OCI-LY7 (cell line): Measurements from ENCODE around the gene OPCML. TPM values are rescaled to one million over a fixed set of nuclear protein-coding genes. Genes with fewer than 3 reads are reported as not detected.

Experiments
- BruUV-seq: library from RNA; stranded (reverse); fragments of 400-500 nt; replicated peaks from 2 replicates; lab custom pipeline; 2021; lab: Mats Ljungman, UMichigan
- CTCF ChIA-PET: fragments of 300-600 bp; sonication (Branson Sonifier 250); formaldehyde crosslinking; loops from one replicate; lab custom pipeline; 2022; ENCODE audit warnings: antibody characterized with exemption; ENCODE audit not compliant: unreplicated experiment; lab: Charles Lee
- POLR2A ChIA-PET: fragments of 300-600 bp; sonication (Branson Sonifier 250); formaldehyde crosslinking; loops from one replicate; lab custom pipeline; 2022; ENCODE audit warnings: antibody characterized with exemption; lab: Charles Lee
- DNase-seq: peaks from one replicate; pipeline ENCODE4 v3.0.0-alpha.2; 2015; ENCODE audit warnings: low spot score
- H2AFZ ChIP-seq: fragments of 200-600 bp; sonication (generic), shearing (Covaris generic); 2 replicates; pipeline ENCODE4 v1.6.1; 2014; ENCODE audit warnings: mild to moderate bottlenecking, antibody characterized with exemption, low read length, moderate library complexity
- H3K27ac ChIP-seq: fragments of 200-600 bp; sonication (generic); 2 replicates; pipeline ENCODE4 v1.5.1; 2014; ENCODE audit warnings: mixed run types, low read depth, mild to moderate bottlenecking, moderate library complexity, low read length, inconsistent platforms; ENCODE audit not compliant: poor library complexity, severe bottlenecking
- H3K36me3 ChIP-seq: fragments of 200-600 bp; sonication (generic); 2 replicates; pipeline ENCODE4 v1.6.1; 2014; ENCODE audit warnings: mild to moderate bottlenecking, antibody characterized with exemption, low read length, moderate library complexity, mixed read lengths; ENCODE audit not compliant: insufficient read depth
- H3K4me1 ChIP-seq: fragments of 200-600 bp; sonication (generic); 2 replicates; pipeline ENCODE4 v1.5.1; 2014; ENCODE audit warnings: mild to moderate bottlenecking, low read length; ENCODE audit not compliant: insufficient read depth, poor library complexity, severe bottlenecking
- H3K4me2 ChIP-seq: fragments of 200-600 bp; sonication (generic); 2 replicates; pipeline ENCODE4 v1.6.1; 2014; ENCODE audit warnings: mild to moderate bottlenecking, low read length
- H3K4me3 ChIP-seq: fragments of 200-600 bp; sonication (generic); 2 replicates; pipeline ENCODE4 v1.5.1; 2014; ENCODE audit warnings: mild to moderate bottlenecking, low read depth, low read length; ENCODE audit not compliant: poor library complexity, severe bottlenecking
- H3K79me2 ChIP-seq: fragments of 200-600 bp; sonication (generic); 2 replicates; pipeline ENCODE4 v1.6.1; 2016; ENCODE audit warnings: low read depth, mild to moderate bottlenecking, low read length, moderate library complexity, mixed read lengths; ENCODE audit not compliant: insufficient read depth
- H3K9me2 ChIP-seq: fragments of 200-600 bp; sonication (generic); 2 replicates; pipeline ENCODE4 v1.6.1; 2016; ENCODE audit warnings: mild to moderate bottlenecking, low read length, mixed read lengths; ENCODE audit not compliant: insufficient read depth
- H3K9me3 ChIP-seq: fragments of 200-600 bp; sonication (generic); 2 replicates; pipeline ENCODE4 v1.6.1; 2014; ENCODE audit warnings: mild to moderate bottlenecking, mixed run types, low read length, mixed read lengths
- H4K20me1 ChIP-seq: fragments of 200-600 bp; sonication (generic); 2 replicates; pipeline ENCODE4 v1.6.1; 2014; ENCODE audit warnings: mild to moderate bottlenecking, antibody characterized with exemption, low read length, moderate library complexity, mixed read lengths; ENCODE audit not compliant: insufficient read depth
- CTCF ChIP-seq: fragments of 200-600 bp; sonication (generic); conservative IDR thresholded peaks from 2 replicates; pipeline ENCODE4 v1.5.1; 2014; ENCODE audit warnings: mild to moderate bottlenecking, antibody characterized with exemption, low read length, moderate library complexity, mixed read lengths
- EZH2phosphoT487 ChIP-seq: fragments of 200-600 bp; sonication (generic); IDR thresholded peaks from 2 replicates; pipeline ENCODE4 v1.6.1; 2018; ENCODE audit warnings: low read depth, borderline replicate concordance, mild to moderate bottlenecking, mixed run types, antibody characterized with exemption, low read length, moderate library complexity, mixed read lengths
- intact Hi-C: fragments of 100-400 bp; cut with micrococcal nuclease; formaldehyde crosslinking; loops from one replicate; pipeline ENCODE4 v1.10.0; 2022; ENCODE audit not compliant: unreplicated experiment
- total RNA-seq, 2 experiments: library from RNA; depleted of rRNA in 1 of 2; stranded (reverse); fragments of >200 nt in 1 of 2; shearing (Covaris generic) in 1 of 2; gene quantifications; 2 replicates each; pipeline ENCODE4 v1.2.3, GENCODE V29; 2014 to 2022

Gene OPCML
- total RNA-seq, 2 experiments from 2014 or later: not detected

- no peak overlapping the region for H3K27ac ChIP-seq
- no TSS peak for BruUV-seq
- no peak overlapping the region for H3K4me2 ChIP-seq
- TF ChIP-seq CTCF (no peak), EZH2phosphoT487 (no peak)
- H3K4me1 ChIP-seq: no peaks in the 10 kb centered on the region
- CTCF ChIA-PET: no interaction called here
- no peaks in the 10 kb centered on the region for H4K20me1 ChIP-seq
- no peaks in the 10 kb centered on the region for H3K9me3 ChIP-seq
- H3K36me3 ChIP-seq: no peaks in the 10 kb centered on the region
- no peaks in the 10 kb centered on the region for H3K79me2 ChIP-seq
- POLR2A ChIA-PET: interaction anchor here (0.6 kb wide), 1 partner anchor 88 kb away, joined by 7 read pairs; no protein-coding TSS in a partner anchor
- H3K9me2 ChIP-seq: no peaks in the 10 kb centered on the region
- H3K4me3 ChIP-seq: no peak overlapping the region
- DNase-seq: no peak
- intact Hi-C loops: no loop called here
- H2AFZ ChIP-seq: no peak overlapping the region
These were observed 462.1 kb downstream of the OPCML start for GRCh38 chr11:133070021-133070713.

- Histone ChIP-seq H3K27ac (no peak overlapping the region), H3K4me1 (no peaks in the 10 kb centered on the region), H4K20me1 (no peaks in the 10 kb centered on the region), H2AFZ (no peak overlapping the region), H3K79me2 (no peaks in the 10 kb centered on the region), H3K4me2 (no peak overlapping the region), H3K9me3 (no peaks in the 10 kb centered on the region), H3K9me2 (no peaks in the 10 kb centered on the region), H3K4me3 (no peak overlapping the region), H3K36me3 (no peaks in the 10 kb centered on the region)
- DNase-seq: no peak
- intact Hi-C loops: no loop called here
- ChIA-PET POLR2A (no interaction called here), CTCF (no interaction called here)
- TF ChIP-seq EZH2phosphoT487 (no peak), CTCF (no peak)
- no TSS peak for BruUV-seq
These were observed 466.3 kb downstream of the OPCML start for GRCh38 chr11:133065847-133066485.

- no peak for TF ChIP-seq EZH2phosphoT487
- POLR2A ChIA-PET: no interaction called here
- Histone ChIP-seq H2AFZ (no peak overlapping the region), H3K4me3 (no peak overlapping the region), H3K4me2 (no peak overlapping the region), H3K9me3 (no peaks in the 10 kb centered on the region), H3K27ac (no peak overlapping the region), H3K36me3 (no peaks in the 10 kb centered on the region), H3K9me2 (no peaks in the 10 kb centered on the region), H3K4me1 (no peaks in the 10 kb centered on the region), H3K79me2 (no peaks in the 10 kb centered on the region), H4K20me1 (no peaks in the 10 kb centered on the region)
- CTCF ChIA-PET: no interaction called here
- intact Hi-C loops: no loop called here
- BruUV-seq: no TSS peak
- no peak for DNase-seq
These were observed 467.3 kb downstream of the OPCML start for GRCh38 chr11:133064961-133065360.
